Thyroid gland (tissue), 4 donors: Measurements from ENCODE around the gene HSP90B1.

Source experiments
- CTCF ChIP-seq, 6 experiments: fragments of 200-600 bp in 3 of 6; fragments of 450-650 bp in 3 of 6; sonication (generic) in 3 of 6; IDR thresholded peaks; one replicate each; pipeline ENCODE4 v1.5.1; 2016 to 2019; ENCODE audit warnings: antibody characterized with exemption in 6 of 6, mild to moderate bottlenecking in 2 of 6, inconsistent platforms in 1 of 6, moderate library complexity in 1 of 6
- POLR2A ChIP-seq, 2 donors: fragments of 450-650 bp; IDR thresholded peaks; one replicate each; pipeline ENCODE4 v1.6.1; 2017; ENCODE audit warnings: antibody characterized with exemption in 2 of 2, mild to moderate bottlenecking in 2 of 2, moderate library complexity in 1 of 2

- TF ChIP-seq POLR2A (IDR thresholded peaks at IDR 0.05): no peak
- no peak for TF ChIP-seq CTCF (IDR thresholded peaks at IDR 0.05)
Observed at GRCh38 chr12:103929784-103930033, 501 bp upstream of the HSP90B1 start.
